Hematopoietic multipotent progenitor cell treated with erythropoietin and hydrocortisone succinate and interleukin-3 and kit ligand, for 15 days (in vitro differentiated cells): Measurements from ENCODE around the gene PARD3.

Experiments
- DNase-seq: peaks from one replicate; pipeline ENCODE4 v3.0.0-alpha.2; 2015; ENCODE audit warnings: low spot score

PARD3 gene

DNA sequence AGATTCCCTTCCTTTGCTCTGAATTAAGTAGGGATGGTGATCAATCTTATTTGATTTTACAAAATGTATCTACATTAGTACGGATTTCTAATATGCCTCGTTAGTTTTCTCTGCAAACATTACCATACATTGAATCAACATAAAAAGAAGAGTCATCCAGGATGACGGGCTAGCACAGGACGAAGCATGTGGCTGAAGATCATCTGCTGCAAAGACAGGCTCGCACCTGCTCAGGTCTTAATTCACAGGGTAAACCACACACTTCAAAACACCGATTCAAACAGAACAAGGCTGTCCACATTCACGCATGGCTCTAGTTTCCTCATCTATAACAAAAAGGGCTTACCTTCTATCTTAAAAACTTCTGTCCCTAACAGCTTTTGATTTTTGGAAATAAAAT, 323.0 kb downstream of the PARD3 start:
- DNase-seq, result no peak

GRCh38 chr10:34491678-34492077, 323.4 kb downstream of the PARD3 start:
- no peak for DNase-seq

GRCh38 chr10:34489973-34490745, 324.9 kb downstream of the PARD3 start:
- no peak for DNase-seq

DNA sequence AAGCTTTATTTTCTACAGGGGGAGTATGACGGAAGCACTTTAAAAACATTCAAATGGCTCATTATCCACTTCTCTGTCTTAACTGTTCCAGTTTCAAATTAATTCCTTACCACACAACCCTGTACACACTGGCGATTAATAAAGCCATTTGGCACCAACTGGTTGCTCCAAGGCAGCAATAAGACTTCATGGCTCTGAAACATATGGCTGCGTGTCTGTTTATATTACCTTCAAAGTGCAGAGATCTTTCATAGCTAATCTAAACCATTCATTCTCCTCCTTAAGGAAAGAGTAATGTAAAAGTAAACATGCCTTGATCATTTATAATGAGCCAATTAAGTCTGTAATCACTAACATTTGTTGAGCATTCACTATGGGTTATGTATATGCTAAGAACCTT, 325.7 kb downstream of the PARD3 start:
- no peak for DNase-seq

GRCh38 chr10:34488476-34489130, 326.5 kb downstream of the PARD3 start:
- DNase-seq, result no peak

- DNase-seq, result no peak
Measured at GRCh38 chr10:34486008-34486407, 329.1 kb downstream of the PARD3 start.

DNA sequence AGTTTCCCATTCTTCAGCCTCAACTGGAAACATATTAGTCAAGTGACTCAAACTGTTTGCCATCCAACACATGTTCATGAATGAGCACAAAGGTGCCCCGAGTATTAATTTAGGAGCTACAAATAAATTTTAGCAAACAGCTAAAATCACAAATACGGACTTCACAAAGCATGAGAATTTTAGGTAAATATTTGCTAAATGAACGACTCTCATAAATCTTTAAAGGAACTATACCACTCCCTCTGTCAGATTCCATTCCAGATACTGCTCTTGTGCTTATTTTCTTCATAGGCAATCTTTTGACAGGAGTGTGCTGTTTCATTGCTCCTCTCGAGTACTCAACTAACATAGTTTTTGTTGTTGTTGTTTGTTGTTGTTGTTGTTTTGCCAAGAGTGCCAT, 330.9 kb downstream of the PARD3 start:
- no peak for DNase-seq

DNA sequence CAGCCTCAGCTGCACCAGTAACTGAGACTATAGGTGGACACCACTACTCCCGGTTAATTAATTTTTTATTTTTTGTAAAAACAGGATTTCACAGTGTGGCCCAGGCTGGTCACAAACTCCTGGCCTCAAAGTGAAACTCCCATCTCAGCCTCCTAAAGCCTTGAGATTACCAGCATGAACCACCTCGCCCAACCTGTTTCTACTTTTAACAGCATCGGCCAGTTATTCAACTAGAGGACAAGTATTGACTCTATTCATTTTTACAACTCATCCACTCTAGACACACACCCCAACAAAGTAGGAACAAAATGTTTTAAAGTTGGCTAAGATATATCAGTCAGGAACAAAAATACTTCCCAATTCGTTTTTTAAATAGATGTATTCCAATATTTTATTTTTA, 334.8 kb downstream of the PARD3 start:
- DNase-seq, result no peak

DNA sequence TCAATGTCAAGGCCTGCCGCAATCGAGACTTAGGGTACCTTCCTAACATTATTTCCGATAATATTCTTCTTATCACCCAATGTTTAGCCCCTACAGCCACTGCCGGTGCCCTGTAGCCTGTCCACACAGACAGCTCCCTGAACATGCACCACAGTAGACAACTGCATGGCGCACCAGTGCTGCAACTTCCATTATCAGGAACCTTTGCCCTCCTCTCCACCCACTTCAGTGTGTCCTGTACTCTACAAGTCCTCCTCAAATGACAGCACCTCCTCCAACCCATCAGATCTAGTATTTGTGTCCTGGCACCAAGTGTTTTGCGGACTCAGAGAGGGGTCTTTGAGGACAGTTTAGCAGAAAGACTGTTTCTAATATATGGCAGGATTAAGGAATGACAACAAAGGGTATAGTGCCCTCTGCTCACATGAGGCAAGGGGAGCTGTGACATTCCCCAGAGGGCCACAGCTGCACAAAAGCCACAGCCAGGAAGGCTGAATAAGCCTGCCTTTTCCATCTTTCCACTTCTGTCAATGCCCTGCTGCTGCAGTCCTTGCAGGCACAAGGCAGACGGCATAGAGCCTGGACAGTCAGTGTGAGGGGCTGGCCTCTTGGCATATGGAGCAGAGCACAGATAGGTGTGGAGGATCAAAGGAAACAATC, 335.4 kb downstream of the PARD3 start:
- DNase-seq, result no peak

DNA sequence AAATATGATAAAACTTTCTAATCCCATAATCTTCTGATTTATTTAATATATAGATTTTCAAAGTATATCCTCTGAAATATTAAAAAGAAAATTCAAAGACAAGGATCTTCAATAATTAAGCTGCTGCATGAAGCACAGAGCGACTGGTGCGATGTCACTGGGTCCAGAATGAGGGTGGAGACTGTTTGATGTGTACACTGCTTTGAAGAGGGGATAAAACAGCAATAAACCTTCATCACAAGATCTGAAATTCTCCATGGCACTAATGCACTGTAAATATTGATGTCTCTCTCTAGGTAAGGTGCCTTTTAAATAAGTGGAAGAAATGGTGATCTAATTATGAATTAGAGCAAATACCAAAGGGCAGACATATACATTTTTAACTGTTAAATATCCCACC, 337.8 kb downstream of the PARD3 start:
- DNase-seq, result no peak

GRCh38 chr10:34476608-34477007, 338.5 kb downstream of the PARD3 start:
- DNase-seq, result no peak

DNA sequence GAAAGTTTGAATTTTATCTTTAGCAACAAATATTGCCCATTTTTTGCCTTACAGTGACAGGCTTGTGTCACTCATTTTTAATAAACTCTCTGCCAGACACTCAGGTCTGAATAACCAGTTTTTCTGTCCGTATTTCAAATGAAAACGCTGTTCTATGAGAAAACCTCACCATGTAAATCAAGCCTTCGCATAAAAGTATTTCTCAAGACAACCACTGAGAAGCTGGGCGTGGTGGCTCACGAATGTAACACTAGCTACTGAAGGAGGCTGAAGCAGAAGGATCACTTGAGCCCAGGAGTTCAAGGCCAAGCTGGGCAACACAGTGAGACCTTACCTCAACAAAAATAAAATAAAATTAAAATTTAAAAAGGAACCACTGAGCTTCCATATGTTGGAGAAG, 339.3 kb downstream of the PARD3 start:
- no peak for DNase-seq

DNA sequence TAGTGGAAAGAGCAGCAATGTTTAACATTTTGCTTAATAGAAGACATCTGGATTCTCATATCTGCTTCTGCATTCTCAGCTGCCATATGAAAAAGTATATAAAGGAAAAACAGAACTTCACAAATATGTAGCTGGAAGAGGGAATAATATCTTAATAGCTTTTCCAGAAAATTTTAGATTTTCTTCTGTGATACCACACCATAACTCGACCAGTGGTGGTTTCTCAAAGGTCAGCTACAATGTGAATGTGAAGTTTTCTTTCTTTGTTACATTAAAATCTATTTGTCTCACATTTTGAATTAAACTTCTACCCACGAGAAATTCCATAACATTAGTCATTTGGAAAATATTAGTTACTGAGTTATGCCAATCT, 339.8 kb downstream of the PARD3 start:
- no peak for DNase-seq

- no peak for DNase-seq
Measured at GRCh38 chr10:34474555-34475273, 340.4 kb downstream of the PARD3 start.

GRCh38 chr10:34474009-34474376, 341.1 kb downstream of the PARD3 start:
- DNase-seq, result no peak

DNA sequence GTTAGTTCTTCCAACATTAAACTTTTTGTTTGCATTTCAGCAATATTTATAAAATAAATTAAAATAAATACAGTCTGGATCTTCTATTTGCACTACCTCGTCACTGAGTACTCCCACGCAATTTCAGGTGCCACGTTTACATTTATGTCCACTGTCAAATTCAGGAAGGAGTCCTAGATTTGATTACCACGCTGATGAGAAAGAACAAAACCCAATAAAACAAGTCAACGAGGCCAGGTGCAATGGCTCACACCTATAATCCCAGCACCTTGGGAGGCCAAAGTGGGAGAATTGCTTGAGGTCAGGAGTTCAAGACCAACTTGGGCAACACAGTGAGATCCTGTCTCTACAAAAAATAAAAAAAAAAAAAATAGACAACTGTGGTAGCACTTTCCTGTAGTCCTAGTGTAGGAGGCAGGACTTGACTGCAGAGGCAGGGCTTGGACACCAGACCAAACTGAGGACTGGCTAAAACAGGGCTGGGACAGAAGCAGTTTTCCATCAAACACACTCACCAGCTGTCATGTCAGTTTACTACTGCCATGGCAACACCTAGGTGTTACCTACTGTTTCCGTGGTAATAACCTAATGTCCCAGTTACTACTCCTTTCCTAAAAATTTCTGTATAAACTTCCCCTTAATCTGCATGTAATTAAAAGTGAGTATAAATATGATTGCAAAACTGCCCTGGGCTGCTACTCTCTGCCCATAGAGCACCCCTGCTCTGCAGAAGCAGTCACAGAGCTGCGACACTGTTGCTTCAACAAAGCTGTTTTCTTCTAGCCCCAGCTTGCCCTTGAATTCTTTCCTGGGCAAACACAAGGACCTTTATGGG, 341.7 kb downstream of the PARD3 start:
- DNase-seq, result no peak

GRCh38 chr10:34470307-34470706, 344.8 kb downstream of the PARD3 start:
- no peak for DNase-seq

GRCh38 chr10:34469446-34469845, 345.6 kb downstream of the PARD3 start:
- no peak for DNase-seq

GRCh38 chr10:34467902-34468301, 347.2 kb downstream of the PARD3 start:
- DNase-seq, result no peak

DNA sequence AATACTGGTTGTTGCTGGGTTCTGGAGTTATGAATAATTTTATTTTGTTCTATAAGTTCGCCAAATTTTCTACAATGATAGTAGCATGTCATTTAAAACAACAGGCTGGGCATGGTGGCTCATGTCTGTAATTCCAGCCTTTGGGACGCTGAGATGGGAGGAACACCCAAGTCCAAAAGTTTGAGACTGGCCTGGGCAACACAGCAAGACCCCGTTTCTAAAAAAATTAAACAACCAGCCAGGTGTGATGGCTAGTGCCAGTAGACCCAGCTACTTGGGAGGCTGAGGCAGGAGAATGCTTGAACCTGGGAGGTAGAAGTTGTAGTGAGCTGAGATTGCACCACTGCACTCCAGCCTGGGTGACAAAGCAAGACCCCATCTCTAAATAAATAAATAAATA, 347.7 kb downstream of the PARD3 start:
- DNase-seq, result no peak

DNA sequence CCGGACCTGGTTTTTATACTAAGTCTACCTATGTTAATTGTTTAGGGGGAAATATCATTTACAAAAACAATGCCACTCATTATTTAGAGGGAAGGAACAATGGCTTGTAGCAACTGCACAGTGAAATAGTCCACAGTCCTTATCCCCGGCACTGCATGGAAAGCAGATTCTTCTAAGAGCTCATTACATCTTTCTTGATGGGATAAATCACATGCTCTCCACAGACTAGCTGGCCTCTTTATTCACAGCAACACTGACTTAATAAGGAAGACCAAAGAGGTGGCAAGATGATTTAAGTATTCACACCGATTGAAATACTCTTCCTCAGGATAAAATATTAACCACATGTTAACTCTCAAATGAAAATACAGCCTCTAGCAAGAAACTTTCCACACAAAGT, 349.4 kb downstream of the PARD3 start:
- DNase-seq, result no peak

- DNase-seq, result no peak
Measured at GRCh38 chr10:34464591-34464990, 350.5 kb downstream of the PARD3 start.
